ENCODE results near the gene ERG.

- no peak for TF ChIP-seq CTCF (IDR thresholded peaks at IDR 0.05)
- TF ChIP-seq POLR2A (IDR thresholded peaks at IDR 0.05) = no peak
Observed at GRCh38 chr21:38533887-38534286, 35.6 kb upstream of the ERG start.

All from adrenal gland (tissue), 5 donors.